Lower leg skin (tissue), 4 donors: ENCODE results near the gene ASXL1. TPM values are rescaled to one million over a fixed set of nuclear protein-coding genes. Genes with fewer than 3 reads are reported as not detected.

Experiments used
- DNase-seq, 2 donors: peaks; one replicate each; pipeline ENCODE4 v3.0.0-alpha.2; 2019; ENCODE audit warnings: low spot score in 2 of 2
- H3K4me3 ChIP-seq: fragments of 200-600 bp; sonication (generic); 2 replicates; pipeline ENCODE4 v1.5.1; 2017; ENCODE audit warnings: mild to moderate bottlenecking, low read depth; ENCODE audit not compliant: poor library complexity, severe bottlenecking
- POLR2A ChIP-seq, 2 donors: fragments of 450-650 bp; IDR thresholded peaks; one replicate each; pipeline ENCODE4 v1.6.1; 2016 to 2017; ENCODE audit warnings: antibody characterized with exemption in 2 of 2, mild to moderate bottlenecking in 1 of 2, moderate library complexity in 1 of 2
- WGBS, 2 donors: methylation state at CpG; one replicate each; pipeline ENCODE4 v1.1.5; 2018; 5-methylcytosine and 5-hydroxymethylcytosine counted together
- intact Hi-C: fragments of 100-400 bp; cut with DNase I; formaldehyde crosslinking; loops from one replicate; pipeline ENCODE4 v1.15.0; 2023; ENCODE audit warnings: low total_unique reads
- total RNA-seq, 4 donors: library from RNA; depleted of rRNA; stranded (reverse); fragments of >200 nt; gene quantifications; one replicate each; pipeline ENCODE4 v1.1.0, GENCODE V29; 2016
- TF ChIP-seq, protein P1 (sequence below), 3 donors: fragments of 450-650 bp; IDR thresholded peaks; one replicate each; pipeline ENCODE4 v1.5.1; 2016; ENCODE audit warnings: antibody characterized with exemption in 3 of 3, mild to moderate bottlenecking in 3 of 3, moderate library complexity in 2 of 3

ASXL1 gene
- total RNA-seq, 4 donors from 2014 or later: 29.1 to 84.8 (median 32.6) TPM

DNA sequence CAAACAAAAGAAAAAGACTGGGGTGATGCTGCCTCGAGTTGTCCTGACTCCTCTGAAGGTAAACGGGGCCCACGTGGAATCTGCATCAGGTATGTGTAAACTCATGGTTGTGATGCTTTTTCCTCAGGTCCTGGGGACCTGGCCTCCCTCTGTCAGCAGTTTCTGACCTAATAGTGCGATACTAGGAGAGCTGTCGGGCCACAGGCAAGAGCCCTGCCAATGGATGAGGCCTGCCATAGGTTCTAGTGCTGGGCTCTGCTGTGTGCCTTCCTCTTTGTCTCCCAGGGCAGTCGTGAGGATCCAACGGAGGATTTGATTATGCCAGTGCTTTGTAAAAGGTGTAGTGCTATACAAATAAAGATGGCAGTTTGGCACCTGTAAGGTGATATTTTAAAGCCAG is 71.2 kb downstream of the ASXL1 start:
- 88 to 95% methylated on average over 7 of the region's 7 CpGs for WGBS, 2 donors
- TF ChIP-seq, protein P1, sequence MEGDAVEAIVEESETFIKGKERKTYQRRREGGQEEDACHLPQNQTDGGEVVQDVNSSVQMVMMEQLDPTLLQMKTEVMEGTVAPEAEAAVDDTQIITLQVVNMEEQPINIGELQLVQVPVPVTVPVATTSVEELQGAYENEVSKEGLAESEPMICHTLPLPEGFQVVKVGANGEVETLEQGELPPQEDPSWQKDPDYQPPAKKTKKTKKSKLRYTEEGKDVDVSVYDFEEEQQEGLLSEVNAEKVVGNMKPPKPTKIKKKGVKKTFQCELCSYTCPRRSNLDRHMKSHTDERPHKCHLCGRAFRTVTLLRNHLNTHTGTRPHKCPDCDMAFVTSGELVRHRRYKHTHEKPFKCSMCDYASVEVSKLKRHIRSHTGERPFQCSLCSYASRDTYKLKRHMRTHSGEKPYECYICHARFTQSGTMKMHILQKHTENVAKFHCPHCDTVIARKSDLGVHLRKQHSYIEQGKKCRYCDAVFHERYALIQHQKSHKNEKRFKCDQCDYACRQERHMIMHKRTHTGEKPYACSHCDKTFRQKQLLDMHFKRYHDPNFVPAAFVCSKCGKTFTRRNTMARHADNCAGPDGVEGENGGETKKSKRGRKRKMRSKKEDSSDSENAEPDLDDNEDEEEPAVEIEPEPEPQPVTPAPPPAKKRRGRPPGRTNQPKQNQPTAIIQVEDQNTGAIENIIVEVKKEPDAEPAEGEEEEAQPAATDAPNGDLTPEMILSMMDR (IDR thresholded peaks at IDR 0.05): no peak
- no peak for TF ChIP-seq POLR2A (IDR thresholded peaks at IDR 0.05)
- peak in 1 of 2 donors; percentile 48 for DNase-seq
- intact Hi-C loops: no loop called here
- no peak overlapping the region for H3K4me3 ChIP-seq

DNA sequence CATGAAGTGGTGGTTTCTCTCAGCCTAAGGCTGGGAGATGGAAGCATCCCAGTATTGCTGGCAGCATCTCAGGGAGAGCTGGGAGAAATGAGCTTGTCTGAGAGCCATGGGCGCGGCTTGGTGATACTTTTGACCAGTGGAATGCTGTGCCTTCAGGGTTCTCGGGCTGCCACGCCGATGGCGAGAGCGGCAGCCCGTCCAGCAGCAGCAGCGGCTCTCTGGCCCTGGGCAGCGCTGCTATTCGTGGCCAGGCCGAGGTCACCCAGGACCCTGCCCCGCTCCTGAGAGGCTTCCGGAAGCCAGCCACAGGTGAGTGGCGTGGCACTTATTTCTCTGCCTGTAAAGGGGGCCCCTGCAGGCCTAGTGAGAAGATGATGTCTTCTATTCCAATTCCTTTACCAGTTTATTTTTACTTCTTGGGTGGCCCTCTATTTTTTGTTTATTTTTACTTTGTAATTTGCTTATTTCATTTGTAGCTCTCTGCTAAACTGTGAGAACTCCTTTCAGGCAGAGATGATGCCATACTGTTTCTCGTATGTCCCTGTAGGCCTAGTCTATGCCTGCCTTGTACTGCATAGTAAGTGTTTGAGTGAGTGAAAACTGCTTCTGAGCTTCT is 71.7 kb downstream of the ASXL1 start:
- DNase-seq: peak in 1 of 2 donors; percentile 62
- 85 to 94% methylated on average over 13 to 16 of the region's 16 CpGs for WGBS, 2 donors
- intact Hi-C loops: no loop called here
- no peak for TF ChIP-seq POLR2A (IDR thresholded peaks at IDR 0.05)
- TF ChIP-seq, protein P1 (IDR thresholded peaks at IDR 0.05): no peak
- no peak overlapping the region for H3K4me3 ChIP-seq

DNA sequence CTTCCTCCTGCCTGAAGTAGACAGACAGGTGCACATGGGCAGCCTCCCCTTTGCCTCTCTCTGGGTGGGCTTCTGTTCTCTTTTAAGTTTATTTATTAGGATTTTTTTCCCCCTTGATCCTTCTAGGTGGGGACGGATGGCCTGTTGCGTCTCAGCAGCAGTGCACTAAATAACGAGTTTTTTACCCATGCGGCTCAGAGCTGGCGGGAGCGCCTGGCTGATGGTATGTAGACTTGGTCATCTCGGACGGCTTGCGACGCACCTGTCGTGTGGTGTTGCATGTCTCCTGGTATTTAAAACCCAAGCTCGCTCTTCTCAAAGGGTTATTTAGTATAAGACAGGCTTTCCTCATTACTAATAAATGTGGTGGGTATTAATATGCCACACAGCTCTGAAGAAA is 73.3 kb downstream of the ASXL1 start:
- WGBS, 2 donors: 94% methylated on average over 12 of the region's 12 CpGs
- peak in 1 of 2 donors; percentile 78 for DNase-seq
- intact Hi-C loops: no loop called here
- TF ChIP-seq POLR2A (IDR thresholded peaks at IDR 0.05): no peak
- TF ChIP-seq, protein P1 (IDR thresholded peaks at IDR 0.05): no peak
- no peak overlapping the region for H3K4me3 ChIP-seq

DNA sequence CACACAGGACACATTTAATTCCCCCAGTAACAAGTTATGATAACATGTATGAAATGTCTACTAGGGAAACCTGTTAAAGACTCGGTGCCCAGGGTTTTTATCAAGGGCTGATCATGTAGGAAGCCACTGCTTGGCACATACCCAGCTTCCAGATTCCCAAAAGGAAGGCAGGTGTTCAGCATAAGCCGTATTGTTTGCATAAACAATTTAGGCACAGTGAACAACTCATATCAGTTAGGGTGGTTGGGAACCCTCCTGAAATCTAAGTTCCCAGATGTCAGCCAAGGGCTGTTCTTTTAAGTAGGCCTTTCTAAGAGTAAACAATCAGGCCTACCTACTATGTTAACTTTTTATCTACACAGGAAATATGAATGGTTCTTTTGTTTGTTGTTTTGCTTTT is 74.1 kb downstream of the ASXL1 start:
- TF ChIP-seq, protein P1 (IDR thresholded peaks at IDR 0.05): no peak
- TF ChIP-seq POLR2A (IDR thresholded peaks at IDR 0.05): no peak
- no peak for DNase-seq
- no peak overlapping the region for H3K4me3 ChIP-seq
- WGBS, 2 donors: 51 to 69% methylated on average over 2 of the region's 2 CpGs
- intact Hi-C loops: no loop called here

DNA sequence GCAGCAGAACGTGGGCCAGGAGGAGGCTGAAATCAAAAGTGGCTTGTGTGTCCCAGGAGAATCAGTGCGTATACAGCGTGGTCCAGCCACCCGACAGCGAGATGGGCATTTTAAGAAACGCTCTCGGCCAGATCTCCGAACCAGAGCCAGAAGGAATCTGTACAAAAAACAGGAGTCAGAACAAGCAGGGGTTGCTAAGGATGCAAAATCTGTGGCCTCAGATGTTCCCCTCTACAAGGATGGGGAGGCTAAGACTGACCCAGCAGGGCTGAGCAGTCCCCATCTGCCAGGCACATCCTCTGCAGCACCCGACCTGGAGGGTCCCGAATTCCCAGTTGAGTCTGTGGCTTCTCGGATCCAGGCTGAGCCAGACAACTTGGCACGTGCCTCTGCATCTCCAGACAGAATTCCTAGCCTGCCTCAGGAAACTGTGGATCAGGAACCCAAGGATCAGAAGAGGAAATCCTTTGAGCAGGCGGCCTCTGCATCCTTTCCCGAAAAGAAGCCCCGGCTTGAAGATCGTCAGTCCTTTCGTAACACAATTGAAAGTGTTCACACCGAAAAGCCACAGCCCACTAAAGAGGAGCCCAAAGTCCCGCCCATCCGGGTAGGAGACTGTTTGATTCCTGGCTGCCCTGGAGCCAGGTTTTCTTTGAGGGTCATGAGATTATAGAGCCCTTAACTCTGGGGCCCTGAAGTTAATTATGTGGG is 75.3 kb downstream of the ASXL1 start:
- intact Hi-C loops: no loop called here
- TF ChIP-seq, protein P1 (IDR thresholded peaks at IDR 0.05): no peak
- TF ChIP-seq POLR2A (IDR thresholded peaks at IDR 0.05): no peak
- H3K4me3 ChIP-seq: no peak overlapping the region
- DNase-seq: peak in 1 of 2 donors; percentile 82
- WGBS, 2 donors: 79 to 80% methylated on average over 20 of the region's 20 CpGs
